NCI-H2171 treated with DMSO at 0.1 percent for 48 hours (cell line): ENCODE results near the gene MRPL9.

ENCODE experiments used
- DNase-seq: peaks from one replicate; lab custom pipeline; 2025; lab: John Stamatoyannopoulos, UW

The MRPL9 gene

GRCh38 chr1:151762941-151763921 is at the start of gene MRPL9:
Gene MRPL9 (minus strand): TSS chr1:151763496. CDS start chr1:151763479, 17 bp downstream.
- peak; percentile 91 for DNase-seq

- no peak for DNase-seq
Measured at GRCh38 chr1:151811181-151811580, 47.9 kb upstream of the MRPL9 start.

GRCh38 chr1:151809985-151810556 is 46.8 kb upstream of the MRPL9 start:
- DNase-seq: no peak

GRCh38 chr1:151809290-151809984 is 46.1 kb upstream of the MRPL9 start:
- no peak for DNase-seq

- DNase-seq: no peak
Measured at GRCh38 chr1:151807766-151808165, 44.5 kb upstream of the MRPL9 start.

GRCh38 chr1:151807131-151807530 is 43.8 kb upstream of the MRPL9 start:
- no peak for DNase-seq

GRCh38 chr1:151806170-151806569 is 42.9 kb upstream of the MRPL9 start:
- DNase-seq: no peak

- no peak for DNase-seq
Measured at GRCh38 chr1:151805066-151805820, 41.9 kb upstream of the MRPL9 start, which contains the start of gene LINGO4. Gene LINGO4 (minus strand): TSS chr1:151805419. CDS start chr1:151802704, 2,715 bp downstream.

GRCh38 chr1:151803915-151804314 is 40.6 kb upstream of the MRPL9 start:
- no peak for DNase-seq

GRCh38 chr1:151803164-151803563 is 39.9 kb upstream of the MRPL9 start:
- no peak for DNase-seq

- DNase-seq: no peak
Measured at GRCh38 chr1:151802372-151802771, 39.1 kb upstream of the MRPL9 start.

GRCh38 chr1:151801846-151802245 is 38.5 kb upstream of the MRPL9 start:
- no peak for DNase-seq

- no peak for DNase-seq
Measured at GRCh38 chr1:151801310-151801820, 38.1 kb upstream of the MRPL9 start.

- no peak for DNase-seq
Measured at GRCh38 chr1:151800830-151801229, 37.5 kb upstream of the MRPL9 start.

GRCh38 chr1:151799179-151800022 is 36.1 kb upstream of the MRPL9 start:
- no peak for DNase-seq

GRCh38 chr1:151798571-151798970 is 35.3 kb upstream of the MRPL9 start:
- no peak for DNase-seq

- DNase-seq: peak; percentile 29
Measured at GRCh38 chr1:151790940-151791651, 27.8 kb upstream of the MRPL9 start.

- DNase-seq: peak; percentile 100
Measured at GRCh38 chr1:151790071-151790939, 27.0 kb upstream of the MRPL9 start, which contains the start of gene TDRKH. Gene TDRKH (minus strand): TSS chr1:151790500. CDS start chr1:151783022, 7,478 bp downstream.

- no peak for DNase-seq
Measured at GRCh38 chr1:151787689-151788088, 24.4 kb upstream of the MRPL9 start.
